IgD-negative memory B cell (primary cell): Measurements from ENCODE around the gene CSPG5. TPM values are rescaled to one million over a fixed set of nuclear protein-coding genes. Genes with fewer than 3 reads are reported as not detected.

Experiments used
- H3K27ac Mint-ChIP-seq, 3 donors: one replicate each; pipeline ENCODE4 v1.8.0; 2020 to 2022; ENCODE audit warnings: mild to moderate bottlenecking in 3 of 3, mixed read lengths in 3 of 3, moderate library complexity in 1 of 3
- H3K27me3 Mint-ChIP-seq: one replicate; pipeline ENCODE4 v1.8.0; 2021; ENCODE audit warnings: mixed read lengths
- H3K36me3 Mint-ChIP-seq: one replicate; pipeline ENCODE4 v1.8.0; 2020; ENCODE audit warnings: mild to moderate bottlenecking, mixed read lengths
- H3K4me1 Mint-ChIP-seq, 3 donors: one replicate each; pipeline ENCODE4 v1.8.0; 2020 to 2022; ENCODE audit warnings: mixed read lengths in 3 of 3, mild to moderate bottlenecking in 1 of 3
- H3K4me3 Mint-ChIP-seq, 4 donors: one replicate each; pipeline ENCODE4 v1.8.0; 2020 to 2022; ENCODE audit warnings: mild to moderate bottlenecking in 4 of 4, mixed read lengths in 4 of 4, moderate library complexity in 3 of 4
- H3K9me3 Mint-ChIP-seq, 3 donors: one replicate each; pipeline ENCODE4 v1.8.0; 2020 to 2021; ENCODE audit warnings: mixed read lengths in 3 of 3, mild to moderate bottlenecking in 1 of 3
- polyA plus RNA-seq: library from polyadenylated mRNA; unstranded; fragments of 300-500 nt; fragmentation: Illumina TruSeq; gene quantifications from one replicate; pipeline ENCODE4 v1.2.3, GENCODE V29; 2021

The CSPG5 gene
- polyA plus RNA-seq, 1 donor from 2014 or later, result 0.41 TPM

DNA sequence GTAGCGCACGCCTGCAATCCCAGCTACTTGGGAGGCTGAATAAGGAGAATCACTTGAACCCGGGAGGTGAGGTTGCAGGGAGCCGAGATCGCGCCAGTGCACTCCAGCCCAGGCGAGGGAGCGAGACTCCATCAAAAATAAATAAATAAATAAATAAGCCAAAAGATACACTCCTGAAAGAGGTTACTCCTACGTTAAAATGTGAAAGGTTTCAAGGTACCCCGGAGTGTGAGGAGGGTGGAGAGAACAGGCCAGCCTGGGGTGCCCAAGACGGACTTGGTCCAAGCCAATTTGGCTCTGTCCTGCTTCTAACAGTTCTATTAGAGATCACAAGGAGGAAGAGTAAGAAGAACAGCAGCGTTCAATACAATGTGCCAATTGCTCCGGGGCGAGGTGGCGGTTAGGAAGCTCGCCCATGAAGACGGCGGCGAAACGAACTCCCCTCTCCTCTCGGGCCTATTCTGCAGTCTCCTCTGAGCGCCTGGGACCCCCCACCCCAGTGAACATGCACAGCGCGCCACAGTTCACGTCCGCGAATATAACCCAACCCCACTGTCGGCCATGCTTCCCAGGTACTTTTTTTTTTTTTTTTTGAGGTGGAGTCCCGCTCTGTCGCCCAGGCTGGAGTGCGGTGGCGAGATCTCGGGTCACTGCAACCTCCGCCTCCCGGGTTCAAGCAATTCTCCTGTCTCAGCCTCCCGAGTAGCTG is 66.1 kb downstream of the CSPG5 start:
- Mint-ChIP-seq H3K27me3 (no peaks in the 10 kb centered on the region), H3K4me3 (peak overlapping the region; percentile 98 to 100 (median 99)), H3K27ac (peak overlapping the region; percentile 99), H3K4me1 (peaks cover 4 to 19% (median 9%) of the 10 kb centered on the region in 3 donors), H3K9me3 (no peaks in the 10 kb centered on the region), H3K36me3 (peaks cover 3% of the 10 kb centered on the region)

Other genes starting within 250 kb of the CSPG5 start
- 5.0 TPM for gene PTPN23, start 197.8 kb downstream of the CSPG5 start, polyA plus RNA-seq
- gene SCAP, start 102.9 kb downstream of the CSPG5 start, polyA plus RNA-seq, result 38.7 TPM
- gene ELP6, start 65.2 kb downstream of the CSPG5 start, polyA plus RNA-seq, result 39.2 TPM
- gene SMARCC1, start 203.0 kb upstream of the CSPG5 start, polyA plus RNA-seq, result 106 TPM
- gene DHX30, start 224.3 kb upstream of the CSPG5 start, polyA plus RNA-seq, result 33.5 TPM